ENCODE results near the gene ZNF813.
"Not testable (repeated sequence)": the region's sequence is repeated elsewhere in the genome, so short reads cannot be mapped to it uniquely, and the experiment has no call there.

GRCh38 chr19:53515047-53515446 is 47.5 kb downstream of the ZNF813 start:
- not testable (repeated sequence) for TF ChIP-seq CTCF (conservative IDR thresholded peaks at IDR 0.05 in 1 of 2, IDR thresholded peaks at IDR 0.05 in 1 of 2; ENCODE audit: extremely low read depth in 1 of 2, insufficient read depth in 1 of 2, low read depth in 1 of 2, low read length in 2 of 2); EZH2 (IDR thresholded peaks at IDR 0.05; ENCODE audit: borderline replicate concordance, low read length)
